Fibroblast of lung (primary cell): Measurements from ENCODE around the gene HPSE2.

Source experiments
- CTCF ChIP-seq, 2 donors: IDR thresholded peaks in 1 of 2; conservative IDR thresholded peaks in 1 of 2; 1 replicate in 1 of 2; 2 replicates in 1 of 2; pipeline ENCODE4 v1.5.1; 2011 to 2012; ENCODE audit warnings: low read length in 2 of 2, control low read depth in 1 of 2, inconsistent platforms in 1 of 2, low read depth in 1 of 2, mild to moderate bottlenecking in 1 of 2
- EZH2 ChIP-seq: IDR thresholded peaks from 2 replicates; pipeline ENCODE4 v1.5.1; 2012; ENCODE audit warnings: low read length, control low read depth, mild to moderate bottlenecking; ENCODE audit errors: missing control alignments

DNA sequence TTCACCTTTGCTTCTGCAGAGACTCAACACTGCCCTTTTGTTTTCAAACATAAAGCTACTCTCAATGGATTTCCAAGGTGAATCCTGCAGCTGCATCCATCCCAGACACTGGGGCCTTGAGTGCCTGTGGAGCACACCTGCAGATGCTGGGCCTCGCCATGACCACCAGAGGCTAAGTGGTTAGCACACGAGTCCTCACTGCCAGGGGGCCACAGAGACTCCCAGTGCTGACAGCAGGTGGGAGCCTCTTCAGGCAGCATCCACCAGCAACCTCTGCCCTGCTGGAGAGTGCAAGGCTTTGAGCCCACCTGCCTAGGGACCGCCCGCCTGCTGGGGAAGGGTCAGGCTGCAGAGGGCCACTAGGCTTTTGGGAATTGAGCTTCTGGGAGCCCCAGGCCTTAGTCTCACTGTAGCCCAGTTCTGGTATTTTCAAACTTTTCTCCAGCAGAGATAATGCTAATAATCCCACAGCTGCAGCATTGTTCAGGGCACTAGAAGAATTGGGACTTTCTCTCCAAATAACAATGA is 779.5 kb downstream of the HPSE2 start:
- no peak for TF ChIP-seq CTCF (conservative IDR thresholded peaks at IDR 0.05 in 1 of 2, IDR thresholded peaks at IDR 0.05 in 1 of 2; ENCODE audit: low read depth in 1 of 2, low read length in 2 of 2)
- TF ChIP-seq EZH2 = no peak
